Measurements from ENCODE around the gene UBAP1L.
"Not testable (repeated sequence)": the region's sequence is repeated elsewhere in the genome, so short reads cannot be mapped to it uniquely, and the experiment has no call there.

Gene UBAP1L

GRCh38 chr15:65115086-65115485 is at the start of gene UBAP1L:
TSS of gene UBAP1L (minus strand) at chr15:65115200. CDS start at chr15:65106215, 8,985 bp downstream.
- no peak for DNase-seq (ENCODE audit: low read depth)

GRCh38 chr15:65164139-65164538 is 49.1 kb upstream of the UBAP1L start:
- no peak for DNase-seq (ENCODE audit: low read depth)

GRCh38 chr15:65163041-65163440 is 48.0 kb upstream of the UBAP1L start:
- no peak for DNase-seq (ENCODE audit: low read depth)

GRCh38 chr15:65156692-65157091 is 41.7 kb upstream of the UBAP1L start:
- no peak for DNase-seq (ENCODE audit: low read depth)

- DNase-seq (ENCODE audit: low read depth), result no peak
Observed at GRCh38 chr15:65154720-65155119, 39.7 kb upstream of the UBAP1L start.

- DNase-seq (ENCODE audit: low read depth), result no peak
Observed at GRCh38 chr15:65147902-65148301, 32.9 kb upstream of the UBAP1L start.

- no peak for DNase-seq (ENCODE audit: low read depth)
Observed at GRCh38 chr15:65146438-65146837, 31.4 kb upstream of the UBAP1L start.

GRCh38 chr15:65138631-65139030 is 23.6 kb upstream of the UBAP1L start:
- DNase-seq (ENCODE audit: low read depth), result not testable (repeated sequence)

- DNase-seq (ENCODE audit: low read depth), result not testable (repeated sequence)
Observed at GRCh38 chr15:65137893-65138292, 22.9 kb upstream of the UBAP1L start.

GRCh38 chr15:65137089-65137488 is 22.1 kb upstream of the UBAP1L start:
- DNase-seq (ENCODE audit: low read depth), result not testable (repeated sequence)

- no peak for DNase-seq (ENCODE audit: low read depth)
Observed at GRCh38 chr15:65134538-65134937, 19.5 kb upstream of the UBAP1L start.

- DNase-seq (ENCODE audit: low read depth), result peak; percentile 60
Observed at GRCh38 chr15:65133548-65134200, 18.7 kb upstream of the UBAP1L start, which contains the start of gene PDCD7. TSS of gene PDCD7 (minus strand) at chr15:65133808. CDS start at chr15:65133781, 27 bp downstream.

- peak; percentile 5 for DNase-seq (ENCODE audit: low read depth)
Observed at GRCh38 chr15:65132878-65133547, 18.0 kb upstream of the UBAP1L start.

GRCh38 chr15:65130941-65131340 is 15.9 kb upstream of the UBAP1L start:
- DNase-seq (ENCODE audit: low read depth), result no peak

GRCh38 chr15:65115542-65115941 is 542 bp upstream of the UBAP1L start:
- no peak for DNase-seq (ENCODE audit: low read depth)

GRCh38 chr15:65110676-65111292 is 4.2 kb downstream of the UBAP1L start:
- no peak for DNase-seq (ENCODE audit: low read depth)

GRCh38 chr15:65106011-65106590 is 8.9 kb downstream of the UBAP1L start:
- no peak for DNase-seq (ENCODE audit: low read depth)

GRCh38 chr15:65105038-65105437 is 10.0 kb downstream of the UBAP1L start:
- no peak for DNase-seq (ENCODE audit: low read depth)

GRCh38 chr15:65102912-65103311 is 12.1 kb downstream of the UBAP1L start:
- no peak for DNase-seq (ENCODE audit: low read depth)

- no peak for DNase-seq (ENCODE audit: low read depth)
Observed at GRCh38 chr15:65101891-65102708, 12.9 kb downstream of the UBAP1L start.

- DNase-seq (ENCODE audit: low read depth), result no peak
Observed at GRCh38 chr15:65101411-65101890, 13.5 kb downstream of the UBAP1L start.

- no peak for DNase-seq (ENCODE audit: low read depth)
Observed at GRCh38 chr15:65100442-65100841, 14.6 kb downstream of the UBAP1L start.

Data from activated T-helper 1 cell treated with Interleukin-2 at 50 U/mL for 16 hours (primary cell).